ENCODE results near the gene HACL1.

GRCh38 chr3:15635121-15635661, 33.8 kb upstream of the HACL1 start:
- TF ChIP-seq CTCF (IDR thresholded peaks at IDR 0.05) (no peak), EZH2 (IDR thresholded peaks at IDR 0.05; ENCODE audit: borderline replicate concordance, insufficient read depth, low read depth, low read length, poor library complexity, severe bottlenecking) (no peak)

All from B cell (primary cell).